ENCODE measurements around the gene RAB6A. TPM values are rescaled to one million over a fixed set of nuclear protein-coding genes. Genes with fewer than 3 reads are reported as not detected.

Gene RAB6A
- total and polyA plus RNA-seq, 2 of the 8 experiments (the other 6 are each of a cell fraction or from before 2014, with no cell fraction given) = 24.4 to 88.6 TPM

- no peak for TF ChIP-seq CHD7 (IDR thresholded peaks at IDR 0.05; ENCODE audit: insufficient replicate concordance, low read length)
- TF ChIP-seq KDM1A (IDR thresholded peaks at IDR 0.05; ENCODE audit: borderline replicate concordance, low read length) = no peak
- TF ChIP-seq POLR2A (IDR thresholded peaks at IDR 0.05; ENCODE audit: control extremely low read depth in 1 of 2, low read depth in 2 of 2, low read length in 2 of 2) = no peak
- TF ChIP-seq GABPA (IDR thresholded peaks at IDR 0.05; ENCODE audit: borderline replicate concordance, insufficient read depth, low read length) = no peak
- TF ChIP-seq CREB1 (IDR thresholded peaks at IDR 0.05) = no peak
- no peak for TF ChIP-seq RAD21 (IDR thresholded peaks at IDR 0.05 in 1 of 2, conservative IDR thresholded peaks at IDR 0.05 in 1 of 2; ENCODE audit: low read depth in 2 of 2, low read length in 2 of 2)
- no peak for TF ChIP-seq CTCF (IDR thresholded peaks at IDR 0.05; ENCODE audit: control extremely low read depth in 1 of 3, insufficient read depth in 1 of 3, low read depth in 1 of 3, low read length in 3 of 3)
- TF ChIP-seq ZNF274 (IDR thresholded peaks at IDR 0.05; ENCODE audit: borderline replicate concordance, extremely low read depth, low read length) = no peak
Observed at GRCh38 chr11:73752216-73752867, 8.5 kb downstream of the RAB6A start (continued).

All from H1 (cell line).